Stimulated activated memory B cell treated with anti-CD40 and anti-IgM and Interleukin-4, amounts not matched to agents 10 μg/mL and 1 μg/mL and 100 μg/mL, for 72 hours (primary cell): ENCODE data around the gene HPN.

Source experiments
- ATAC-seq: fragments of 150-1000 bp; cut with Tn5 transposase; 2 replicates; pipeline ENCODE4 v1.10.0; 2021
- H3K27ac Mint-ChIP-seq: one replicate; pipeline ENCODE4 v1.8.0; 2022; ENCODE audit warnings: mild to moderate bottlenecking, mixed read lengths
- H3K27me3 Mint-ChIP-seq: one replicate; pipeline ENCODE4 v1.8.0; 2022; ENCODE audit warnings: mixed read lengths
- H3K36me3 Mint-ChIP-seq: one replicate; pipeline ENCODE4 v1.8.0; 2022; ENCODE audit warnings: mixed read lengths
- H3K4me1 Mint-ChIP-seq: one replicate; pipeline ENCODE4 v1.8.0; 2022; ENCODE audit warnings: mixed read lengths
- H3K4me3 Mint-ChIP-seq: one replicate; pipeline ENCODE4 v1.8.0; 2022; ENCODE audit warnings: mild to moderate bottlenecking, moderate library complexity, mixed read lengths
- H3K9me3 Mint-ChIP-seq: one replicate; pipeline ENCODE4 v1.8.0; 2022; ENCODE audit warnings: mixed read lengths

The HPN gene

DNA sequence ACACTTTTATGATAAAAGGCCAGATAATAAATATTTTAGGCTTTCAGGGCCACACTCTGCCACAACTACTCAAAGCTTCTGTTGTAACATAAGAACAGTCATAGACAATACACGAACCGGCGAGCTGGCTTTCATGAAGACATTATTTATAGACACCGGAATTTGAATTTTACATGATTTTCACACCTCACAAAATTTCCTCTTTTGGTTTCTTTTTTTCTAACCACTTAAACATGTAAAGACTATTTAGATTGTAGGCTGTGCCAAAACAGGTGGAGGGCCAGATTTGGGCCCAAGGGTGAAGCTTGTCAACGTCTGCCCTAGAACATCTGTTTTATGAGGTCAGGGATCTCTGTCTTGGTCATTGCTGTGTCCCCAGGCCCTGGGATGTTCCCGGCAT, 44.4 kb downstream of the HPN start:
- ATAC-seq = peak; percentile 62
- Mint-ChIP-seq H3K27ac (peak overlapping the region; percentile 97), H3K9me3 (no peaks in the 10 kb centered on the region), H3K4me1 (peaks cover 60% of the 10 kb centered on the region), H3K27me3 (no peaks in the 10 kb centered on the region), H3K36me3 (no peaks in the 10 kb centered on the region), H3K4me3 (peak overlapping the region; percentile 51)

DNA sequence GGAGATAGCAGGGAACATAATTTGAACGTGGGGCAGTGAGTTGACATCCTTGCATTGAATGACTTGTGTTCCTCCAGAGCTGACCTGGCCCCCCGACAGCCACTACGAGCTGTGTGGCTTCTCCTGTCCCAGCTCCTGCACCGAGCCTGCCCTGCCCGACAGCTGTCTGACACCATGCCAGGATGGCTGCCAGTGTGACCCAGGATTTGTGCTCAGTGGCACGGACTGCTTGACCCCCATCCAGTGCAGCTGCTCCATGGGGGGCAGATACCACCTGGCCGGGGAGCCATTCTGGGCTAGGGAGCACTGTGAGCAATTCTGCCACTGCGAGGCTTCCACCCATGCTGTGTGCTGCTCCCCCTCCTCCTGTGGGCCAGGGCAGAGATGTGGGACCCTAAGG, 44.9 kb downstream of the HPN start:
- H3K4me3 Mint-ChIP-seq = no peak overlapping the region
- no peaks in the 10 kb centered on the region for H3K27me3 Mint-ChIP-seq
- H3K4me1 Mint-ChIP-seq = peaks cover 60% of the 10 kb centered on the region
- no peaks in the 10 kb centered on the region for H3K36me3 Mint-ChIP-seq
- H3K9me3 Mint-ChIP-seq = no peaks in the 10 kb centered on the region
- ATAC-seq = no peak
- peak overlapping the region; percentile 97 for H3K27ac Mint-ChIP-seq

DNA sequence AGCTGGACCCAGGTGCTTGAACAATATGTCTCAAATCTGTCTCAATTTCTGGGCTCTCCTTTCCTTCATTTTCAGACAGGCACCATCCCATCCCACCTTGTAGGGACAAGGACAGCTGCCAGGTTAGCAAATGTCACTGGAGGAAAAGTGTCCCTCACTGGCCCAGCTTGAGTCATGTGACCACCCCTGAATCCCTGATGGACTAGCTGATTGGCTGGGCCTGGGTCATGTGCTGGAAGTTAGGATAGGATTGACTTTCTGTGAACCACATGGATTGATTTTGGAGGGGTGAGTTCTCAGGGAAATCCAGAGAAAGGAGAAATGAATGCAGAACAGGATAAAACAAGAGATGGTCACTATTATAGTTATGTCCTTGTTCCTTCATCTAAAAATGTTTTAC, 45.9 kb downstream of the HPN start:
- Mint-ChIP-seq H3K9me3 (no peaks in the 10 kb centered on the region), H3K27me3 (no peaks in the 10 kb centered on the region), H3K27ac (peak overlapping the region; percentile 97), H3K36me3 (no peaks in the 10 kb centered on the region), H3K4me3 (no peak overlapping the region), H3K4me1 (peaks cover 60% of the 10 kb centered on the region)
- ATAC-seq = no peak

DNA sequence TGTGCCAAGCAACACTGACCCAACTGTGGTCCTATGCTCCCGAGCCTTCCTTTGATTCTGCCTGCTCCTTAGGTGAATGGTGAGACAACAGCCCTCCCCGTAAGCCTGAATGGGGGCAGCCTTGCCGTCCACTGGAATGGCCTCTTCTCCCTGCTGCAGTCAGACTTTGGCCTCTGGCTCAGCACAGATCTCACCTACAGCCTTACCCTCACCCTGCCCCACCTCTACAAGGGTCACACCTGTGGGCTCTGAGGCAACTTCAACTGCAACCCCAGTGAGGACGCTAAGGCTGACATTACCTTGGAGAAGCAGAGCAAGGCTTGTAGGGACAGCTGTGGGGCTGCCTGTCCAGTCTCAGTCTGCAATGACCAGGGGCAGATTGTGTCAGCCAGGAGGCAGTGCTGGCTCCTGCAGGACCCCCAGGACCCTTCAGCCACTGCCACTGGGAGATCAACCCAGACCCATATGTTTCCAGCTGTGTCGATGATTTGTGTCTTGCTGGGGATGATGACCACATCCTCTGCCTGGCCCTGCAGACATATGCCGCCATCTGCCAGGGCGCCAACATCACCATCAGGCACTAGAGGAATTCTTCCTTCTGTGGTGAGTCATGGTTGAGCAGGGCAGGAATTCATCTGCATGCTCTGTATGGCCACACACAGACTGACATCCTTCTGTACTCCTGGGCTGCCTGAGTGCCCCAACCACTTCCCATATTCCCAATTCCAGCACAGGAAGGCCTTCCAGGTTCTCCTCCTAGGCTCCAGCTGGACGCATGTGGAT, 46.8 kb downstream of the HPN start:
- no peak for ATAC-seq
- no peaks in the 10 kb centered on the region for H3K36me3 Mint-ChIP-seq
- no peak overlapping the region for H3K27ac Mint-ChIP-seq
- H3K4me3 Mint-ChIP-seq = no peak overlapping the region
- no peaks in the 10 kb centered on the region for H3K9me3 Mint-ChIP-seq
- H3K4me1 Mint-ChIP-seq = peaks cover 58% of the 10 kb centered on the region
- no peaks in the 10 kb centered on the region for H3K27me3 Mint-ChIP-seq

DNA sequence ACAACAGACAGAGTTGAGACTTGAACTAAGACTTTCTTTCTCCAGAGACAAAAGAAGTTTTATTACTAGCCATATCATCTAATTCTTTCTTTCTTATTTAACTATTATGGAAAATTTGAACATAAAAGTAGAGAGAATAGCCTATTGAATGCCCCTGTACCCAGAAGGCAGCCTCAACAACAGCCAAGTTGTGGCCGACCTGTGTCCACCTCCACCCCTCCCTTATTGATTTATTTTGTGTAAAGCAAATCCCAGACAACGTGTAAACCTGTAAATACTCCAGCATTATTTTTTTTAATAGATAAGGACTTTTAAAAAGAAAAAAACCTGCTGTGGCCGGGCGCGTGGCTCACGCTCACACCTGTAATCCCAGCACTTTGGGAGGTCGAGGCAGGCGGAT, 48.0 kb downstream of the HPN start:
- H3K27ac Mint-ChIP-seq = no peak overlapping the region
- H3K9me3 Mint-ChIP-seq = no peaks in the 10 kb centered on the region
- no peaks in the 10 kb centered on the region for H3K36me3 Mint-ChIP-seq
- H3K27me3 Mint-ChIP-seq = no peaks in the 10 kb centered on the region
- no peak overlapping the region for H3K4me3 Mint-ChIP-seq
- ATAC-seq = no peak
- peaks cover 45% of the 10 kb centered on the region for H3K4me1 Mint-ChIP-seq

DNA sequence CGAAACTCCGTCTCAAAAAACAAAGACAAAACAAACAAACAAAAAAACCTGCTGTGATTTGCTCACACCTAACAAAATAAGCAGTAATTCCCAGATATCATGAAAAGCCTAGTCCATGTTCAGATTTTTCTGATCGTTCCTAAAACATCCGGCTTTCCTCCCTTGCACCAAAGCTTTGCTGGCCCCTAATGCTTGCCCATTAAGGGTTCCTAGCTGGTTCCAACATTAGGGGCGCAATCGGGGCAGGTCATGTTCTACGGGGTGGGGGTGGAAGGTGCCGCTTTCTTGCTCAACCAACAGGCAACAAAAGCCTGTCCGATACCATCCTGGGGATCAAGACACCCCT, 48.6 kb downstream of the HPN start:
- Mint-ChIP-seq H3K27me3 (no peaks in the 10 kb centered on the region), H3K27ac (no peak overlapping the region), H3K4me1 (peaks cover 39% of the 10 kb centered on the region), H3K4me3 (peak overlapping the region; percentile 15), H3K9me3 (no peaks in the 10 kb centered on the region), H3K36me3 (no peaks in the 10 kb centered on the region)
- no peak for ATAC-seq

DNA sequence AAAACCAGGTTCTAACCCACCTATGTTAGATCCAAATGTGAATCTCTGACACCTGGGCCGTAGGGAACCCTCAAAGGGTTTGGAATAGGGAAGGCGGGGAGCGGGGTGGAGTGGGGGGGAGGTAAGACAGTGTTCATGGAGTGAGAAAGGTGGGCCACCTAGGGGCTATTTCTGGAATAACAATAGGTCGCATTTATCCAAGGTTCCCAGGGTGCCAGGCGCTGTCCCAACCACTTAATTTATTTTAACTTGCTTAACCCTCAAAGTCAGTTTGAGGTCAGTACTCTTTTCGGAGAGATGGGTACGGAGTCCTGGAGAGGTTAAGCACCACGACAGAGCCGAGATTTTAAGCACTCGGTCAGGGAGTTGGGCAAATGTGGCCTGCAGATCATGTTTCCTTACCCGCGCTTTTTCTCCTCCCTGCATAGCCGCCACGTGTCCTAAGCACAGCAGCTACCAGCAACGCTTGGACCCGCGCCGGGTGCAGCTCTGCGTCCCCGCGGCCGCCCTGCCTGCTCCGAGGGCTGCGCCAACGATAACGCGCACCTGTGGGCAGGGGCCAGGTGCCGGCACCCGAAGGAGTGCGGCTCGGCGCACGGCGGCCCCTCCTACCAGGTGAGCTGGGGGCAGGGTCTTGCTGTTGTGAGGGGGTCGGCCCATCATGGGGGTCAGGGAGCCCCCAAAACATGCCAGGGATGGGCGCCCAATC, 49.1 kb downstream of the HPN start:
- H3K9me3 Mint-ChIP-seq = no peaks in the 10 kb centered on the region
- H3K4me3 Mint-ChIP-seq = peak overlapping the region; percentile 15
- peaks cover 1% of the 10 kb centered on the region for H3K27me3 Mint-ChIP-seq
- peak; percentile 78 for ATAC-seq
- H3K36me3 Mint-ChIP-seq = no peaks in the 10 kb centered on the region
- peaks cover 34% of the 10 kb centered on the region for H3K4me1 Mint-ChIP-seq
- no peak overlapping the region for H3K27ac Mint-ChIP-seq

DNA sequence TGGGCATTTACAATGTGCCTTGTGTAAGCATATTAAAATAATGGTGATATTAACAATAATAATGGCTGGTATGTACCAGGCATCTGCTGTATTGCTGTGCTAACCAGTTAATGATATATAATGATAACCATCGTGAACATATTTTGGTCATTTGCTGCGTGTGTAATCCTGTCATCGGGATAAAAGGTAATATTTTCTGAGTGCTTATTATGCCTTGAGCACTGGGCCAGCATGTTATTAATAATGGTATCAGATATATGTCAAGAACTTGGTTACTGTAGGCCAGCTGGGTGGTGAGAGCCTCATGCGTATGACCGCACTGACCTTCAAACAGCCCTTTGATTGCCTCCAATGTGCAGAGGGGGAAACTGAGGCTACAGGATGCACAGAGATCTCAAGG, 51.9 kb downstream of the HPN start:
- Mint-ChIP-seq H3K9me3 (no peaks in the 10 kb centered on the region), H3K27ac (no peak overlapping the region), H3K4me1 (peaks cover 7% of the 10 kb centered on the region), H3K27me3 (peaks cover 6% of the 10 kb centered on the region), H3K4me3 (no peak overlapping the region), H3K36me3 (no peaks in the 10 kb centered on the region)
- no peak for ATAC-seq

DNA sequence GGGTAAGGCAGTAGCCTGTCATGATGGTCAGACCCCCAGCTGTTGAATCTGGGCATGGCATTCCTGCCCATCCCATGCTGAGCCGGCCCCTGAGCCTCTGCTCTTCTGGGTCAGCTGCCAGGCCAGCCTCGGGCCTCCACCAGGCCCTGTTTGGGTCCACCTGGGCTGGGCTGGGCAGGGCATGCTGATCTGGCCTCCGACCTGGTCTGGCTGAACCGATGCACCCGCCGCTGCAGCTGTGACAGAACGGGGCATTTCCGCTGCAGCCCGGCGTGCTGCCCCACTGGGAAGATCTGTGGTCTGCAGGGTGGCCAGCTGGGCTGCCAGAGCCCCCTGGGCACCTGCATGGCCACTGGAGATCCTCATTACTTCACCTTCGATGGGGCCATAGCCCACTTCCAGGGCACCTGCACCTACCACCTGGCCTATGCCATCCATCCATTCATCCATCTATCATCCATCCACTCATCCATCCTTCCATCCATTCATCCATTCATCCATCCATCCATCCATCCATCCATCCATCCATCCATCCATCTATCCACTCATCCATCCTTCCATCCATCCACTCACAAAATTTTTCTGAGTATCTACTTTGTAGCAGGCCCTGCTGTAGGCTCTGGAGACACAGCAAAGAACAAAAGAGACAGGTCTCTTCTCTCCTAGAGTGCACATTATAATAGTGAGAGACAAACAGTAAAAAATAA, 52.6 kb downstream of the HPN start:
- H3K36me3 Mint-ChIP-seq = no peaks in the 10 kb centered on the region
- H3K9me3 Mint-ChIP-seq = no peaks in the 10 kb centered on the region
- H3K27me3 Mint-ChIP-seq = peaks cover 6% of the 10 kb centered on the region
- ATAC-seq = no peak
- H3K4me1 Mint-ChIP-seq = peaks cover 7% of the 10 kb centered on the region
- H3K4me3 Mint-ChIP-seq = no peak overlapping the region
- no peak overlapping the region for H3K27ac Mint-ChIP-seq

DNA sequence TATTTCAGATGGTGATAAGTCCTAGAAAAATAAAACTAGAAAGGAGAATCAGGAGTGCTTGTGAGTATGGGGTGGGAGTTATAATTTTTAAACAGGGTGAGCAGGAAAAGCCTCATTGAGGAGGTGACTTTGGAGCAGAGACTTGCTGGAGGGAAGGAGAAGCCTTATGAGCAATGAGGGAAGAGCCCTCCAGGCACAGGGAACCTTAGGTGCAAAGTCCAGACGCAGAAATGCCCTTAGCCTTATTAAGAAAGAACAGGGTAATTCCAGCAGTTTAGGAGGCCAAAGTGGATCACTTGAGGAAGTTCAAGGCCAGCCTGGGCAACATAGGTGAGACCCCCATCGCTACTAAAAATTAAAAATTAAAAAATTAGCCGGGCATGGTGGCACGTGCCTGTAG, 53.1 kb downstream of the HPN start:
- Mint-ChIP-seq H3K27me3 (peaks cover 6% of the 10 kb centered on the region), H3K36me3 (no peaks in the 10 kb centered on the region), H3K4me3 (no peak overlapping the region), H3K27ac (no peak overlapping the region), H3K9me3 (no peaks in the 10 kb centered on the region), H3K4me1 (peaks cover 7% of the 10 kb centered on the region)
- no peak for ATAC-seq

DNA sequence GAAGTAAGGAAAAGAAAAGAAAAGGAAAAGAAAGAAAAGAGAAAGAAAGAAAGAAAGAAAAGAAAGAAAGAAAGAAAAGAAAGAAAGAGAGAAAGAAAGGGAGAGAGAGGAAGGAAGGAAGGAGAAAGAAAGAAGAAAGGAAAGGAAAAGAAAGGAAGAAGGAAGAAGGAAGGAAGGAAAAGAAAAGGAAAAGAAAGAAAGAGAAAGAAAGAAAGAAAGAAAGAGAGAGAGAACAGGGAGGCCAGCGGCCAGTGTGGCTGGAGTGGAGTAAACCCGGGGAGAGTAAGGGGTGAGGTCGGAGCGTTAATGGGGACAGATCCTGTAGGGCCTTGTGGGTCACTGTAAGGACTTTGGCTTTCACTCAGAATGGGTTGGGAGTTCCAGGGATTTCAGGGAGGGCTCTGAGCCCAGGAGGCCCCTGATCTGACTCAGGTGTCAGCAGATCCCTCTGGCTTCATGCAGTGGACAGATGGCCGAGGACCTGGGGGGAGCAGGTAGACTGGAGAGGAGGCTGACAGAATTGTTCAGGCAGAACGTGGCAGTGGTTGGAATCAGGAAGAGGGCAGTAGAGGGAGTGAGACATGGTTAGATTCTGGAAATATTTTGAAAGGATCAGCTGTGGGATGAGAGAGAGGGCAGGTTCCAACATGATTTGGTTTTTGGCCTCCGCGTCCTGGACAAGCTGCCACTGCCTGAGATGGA, 54.3 kb downstream of the HPN start:
- Mint-ChIP-seq H3K27ac (no peak overlapping the region), H3K27me3 (peaks cover 6% of the 10 kb centered on the region)

DNA sequence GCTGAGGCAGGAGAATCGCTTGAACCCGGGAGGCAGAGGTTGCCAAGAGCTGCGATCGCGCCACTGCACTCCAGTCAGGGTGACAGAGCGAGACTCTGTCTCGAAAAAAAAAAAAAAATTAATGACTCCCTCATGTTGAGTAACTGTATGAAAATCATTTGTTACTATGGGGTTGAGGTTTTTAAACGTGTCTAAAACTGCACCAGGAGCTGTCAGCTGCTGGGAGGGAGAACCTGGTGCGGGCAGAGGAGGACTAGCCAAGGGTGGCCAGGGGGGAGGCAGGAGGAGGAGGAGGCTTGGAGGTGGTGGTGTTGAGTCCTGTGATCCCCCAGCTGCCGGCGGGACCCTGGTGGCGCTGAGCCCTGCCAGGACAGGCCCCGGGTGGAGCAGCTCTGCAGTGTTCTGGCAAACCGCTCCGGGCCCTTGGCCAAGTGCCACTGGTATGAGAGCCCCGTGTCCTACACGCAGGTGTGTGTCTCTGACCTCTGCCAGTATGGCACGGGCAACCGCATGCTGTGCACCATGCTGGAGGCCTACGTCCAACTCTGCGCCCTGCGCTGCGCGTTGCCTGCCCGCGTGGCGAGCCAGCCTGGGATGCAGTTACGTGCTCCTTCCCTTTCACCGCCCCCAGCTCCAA, 57.0 kb downstream of the HPN start:
- Mint-ChIP-seq H3K4me3 (no peak overlapping the region), H3K27me3 (peaks cover 6% of the 10 kb centered on the region), H3K36me3 (no peaks in the 10 kb centered on the region), H3K27ac (no peak overlapping the region), H3K4me1 (no peaks in the 10 kb centered on the region), H3K9me3 (no peaks in the 10 kb centered on the region)
- ATAC-seq = peak; percentile 37

More for the DNA sequence above, 54.3 kb downstream of the HPN start:
- Mint-ChIP-seq H3K4me3 (no peak overlapping the region), H3K9me3 (no peaks in the 10 kb centered on the region), H3K36me3 (no peaks in the 10 kb centered on the region), H3K4me1 (no peaks in the 10 kb centered on the region)
- ATAC-seq = no peak

DNA sequence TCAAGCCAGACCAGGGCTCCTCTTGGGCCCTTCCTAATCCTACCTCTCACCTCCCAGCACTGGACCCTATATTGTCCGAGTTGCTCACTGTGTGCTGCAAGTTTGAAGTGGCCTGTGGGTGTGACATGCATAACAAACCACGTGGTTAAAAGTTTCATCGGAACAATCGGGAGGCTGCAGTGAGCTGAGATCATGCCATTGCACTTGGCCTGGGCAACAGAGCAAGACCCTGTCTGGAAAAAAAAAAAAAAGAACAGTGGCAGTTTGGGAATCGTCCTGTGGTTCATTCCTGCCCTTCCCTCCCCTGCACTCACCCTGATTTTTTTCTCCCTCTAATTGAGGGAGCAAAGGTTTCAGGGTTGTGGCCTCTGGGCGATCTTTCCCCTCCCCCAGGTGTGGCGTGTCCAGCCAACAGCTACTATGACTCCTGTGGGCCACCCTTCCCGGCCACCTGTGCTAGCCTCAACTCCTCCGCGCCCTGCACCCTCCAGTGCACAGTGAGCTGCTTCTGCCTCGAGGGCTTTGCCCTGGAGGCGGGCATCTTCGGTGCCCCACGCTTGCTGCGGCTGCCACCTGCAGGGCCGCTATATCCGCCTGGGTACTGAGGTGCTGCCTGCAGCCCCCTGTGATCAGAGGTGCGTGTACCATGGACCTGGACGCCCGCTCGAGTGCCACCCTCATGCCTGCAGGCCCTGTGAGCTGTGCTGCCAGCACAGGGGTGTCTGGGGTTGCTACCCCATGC, 57.8 kb downstream of the HPN start:
- Mint-ChIP-seq H3K27ac (no peak overlapping the region), H3K4me3 (no peak overlapping the region), H3K4me1 (no peaks in the 10 kb centered on the region), H3K36me3 (no peaks in the 10 kb centered on the region), H3K9me3 (no peaks in the 10 kb centered on the region), H3K27me3 (peaks cover 6% of the 10 kb centered on the region)
- peak; percentile 34 for ATAC-seq

DNA sequence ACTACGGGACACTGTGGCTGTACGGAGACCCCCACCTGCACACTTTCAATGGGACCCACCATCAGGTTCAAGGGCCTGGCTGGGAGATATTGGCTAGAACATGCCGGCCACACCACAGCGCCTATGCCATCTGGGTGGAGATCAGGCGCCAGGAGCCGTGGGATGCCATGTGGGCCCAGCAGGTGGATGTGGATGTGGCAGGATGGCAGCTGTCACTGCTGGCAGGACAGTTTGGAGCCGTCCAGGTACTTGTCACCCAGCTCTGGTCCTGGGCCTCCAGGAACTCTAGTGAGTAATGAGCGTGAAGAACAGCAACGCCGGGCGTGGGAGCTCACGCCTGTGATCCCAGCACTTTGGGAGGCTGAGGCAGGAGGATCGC, 58.4 kb downstream of the HPN start:
- no peaks in the 10 kb centered on the region for H3K4me1 Mint-ChIP-seq
- H3K27me3 Mint-ChIP-seq = peaks cover 6% of the 10 kb centered on the region
- no peak overlapping the region for H3K27ac Mint-ChIP-seq
- ATAC-seq = no peak
- H3K4me3 Mint-ChIP-seq = no peak overlapping the region
- no peaks in the 10 kb centered on the region for H3K9me3 Mint-ChIP-seq
- H3K36me3 Mint-ChIP-seq = no peaks in the 10 kb centered on the region
